HG03280 (cell line): Measurements from ENCODE around the gene NOG.

ENCODE experiments used
- ATAC-seq: cut with Tn5 transposase; IDR thresholded peaks from one replicate; pipeline ENCODE4 v1.9.1; 2021; ENCODE audit warnings: mild to moderate bottlenecking, moderate library complexity; ENCODE audit not compliant: unreplicated experiment

NOG gene

GRCh38 chr17:56635641-56636040, 42.1 kb downstream of the NOG start:
- ATAC-seq, result no peak

- ATAC-seq, result no peak
These were observed 42.8 kb downstream of the NOG start for GRCh38 chr17:56636265-56636664.

- ATAC-seq, result no peak
These were observed 43.8 kb downstream of the NOG start for GRCh38 chr17:56637254-56637653.

- ATAC-seq, result no peak
These were observed 45.1 kb downstream of the NOG start for GRCh38 chr17:56638591-56639051.

DNA sequence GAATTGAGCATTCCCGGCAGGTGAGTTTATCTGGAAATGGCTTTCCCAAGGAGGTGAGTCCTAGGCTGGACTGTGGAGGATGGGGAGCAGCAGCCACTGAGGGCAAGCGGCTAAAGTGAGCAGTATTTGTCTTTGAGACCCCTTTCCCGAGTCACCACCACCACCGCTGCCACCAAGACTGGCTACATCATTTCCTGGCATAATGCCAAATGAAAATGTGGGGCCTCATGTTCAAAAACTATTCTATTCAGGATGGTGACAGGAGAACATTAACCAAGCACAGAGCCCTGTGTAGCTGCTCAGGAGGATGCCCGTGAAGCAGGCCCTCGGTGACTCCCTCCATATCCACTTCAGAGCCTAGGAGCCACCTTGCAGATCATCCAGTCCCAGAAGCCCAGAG, 46.0 kb downstream of the NOG start:
- no peak for ATAC-seq

GRCh38 chr17:56640116-56640515, 46.6 kb downstream of the NOG start:
- no peak for ATAC-seq

GRCh38 chr17:56641373-56641772, 47.9 kb downstream of the NOG start:
- no peak for ATAC-seq

DNA sequence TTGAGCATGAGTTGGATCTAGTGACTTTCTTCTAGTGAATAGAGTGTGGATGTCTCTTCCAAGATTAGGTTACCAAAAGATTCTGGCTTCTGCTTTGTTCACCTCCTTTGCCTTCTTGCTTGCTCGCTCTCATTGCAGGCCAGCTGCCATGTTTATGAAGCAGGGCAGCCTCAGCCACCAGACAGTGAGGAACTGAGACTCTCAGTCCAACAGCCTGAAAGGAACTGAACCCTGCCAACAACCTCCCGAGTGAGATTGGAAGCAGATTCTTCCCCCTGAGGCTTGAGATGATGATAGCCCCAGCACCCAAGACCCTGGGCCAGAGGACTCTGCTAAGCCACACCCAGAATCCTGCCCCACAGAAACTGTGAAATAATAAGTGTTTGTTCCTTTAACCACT, 48.4 kb downstream of the NOG start:
- no peak for ATAC-seq

DNA sequence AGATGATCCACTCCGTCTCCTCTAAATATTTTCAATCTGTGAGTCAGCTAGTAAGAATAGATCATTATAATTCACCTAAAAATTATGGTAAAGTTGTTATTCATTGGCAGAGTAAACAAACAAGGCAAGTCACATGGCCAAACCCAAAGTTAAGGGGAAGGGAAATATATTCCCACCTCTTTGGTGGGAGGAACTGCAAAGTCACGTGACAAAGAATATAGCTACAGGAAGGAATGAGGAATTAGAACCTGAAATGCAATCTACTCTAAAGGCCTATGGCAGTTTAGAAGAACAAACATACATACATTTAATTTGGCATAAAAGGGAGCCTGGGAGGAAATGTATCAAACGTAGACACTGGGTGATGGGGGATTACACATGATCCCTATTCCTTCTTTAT, 48.9 kb downstream of the NOG start:
- no peak for ATAC-seq
